Measurements from ENCODE around the gene PARG.
"Not testable (repeated sequence)": the region's sequence is repeated elsewhere in the genome, so short reads cannot be mapped to it uniquely, and the experiment has no call there.

PARG gene

GRCh38 chr10:49819234-49819958 lies 122.4 kb downstream of the PARG start:
- no peak for DNase-seq

- no peak for DNase-seq
Observed at GRCh38 chr10:49817845-49818244, 124.0 kb downstream of the PARG start.

- no peak for DNase-seq
Observed at GRCh38 chr10:49803988-49804387, 137.8 kb downstream of the PARG start.

GRCh38 chr10:49798275-49798674 lies 143.6 kb downstream of the PARG start:
- DNase-seq, result no peak

GRCh38 chr10:49791100-49791499 lies 150.7 kb downstream of the PARG start:
- no peak for DNase-seq

- peak; percentile 54 for DNase-seq
Observed at GRCh38 chr10:49784681-49785080, 157.1 kb downstream of the PARG start.

- DNase-seq, result no peak
Observed at GRCh38 chr10:49783645-49784044, 158.2 kb downstream of the PARG start.

GRCh38 chr10:49781247-49781646 lies 160.6 kb downstream of the PARG start:
- DNase-seq, result no peak

- DNase-seq, result no peak
Observed at GRCh38 chr10:49778197-49778596, 163.6 kb downstream of the PARG start.

- DNase-seq, result no peak
Observed at GRCh38 chr10:49776851-49777250, 165.0 kb downstream of the PARG start.

- no peak for DNase-seq
Observed at GRCh38 chr10:49775014-49775413, 166.8 kb downstream of the PARG start.

GRCh38 chr10:49772944-49773343 lies 168.9 kb downstream of the PARG start:
- DNase-seq, result not testable (repeated sequence)

GRCh38 chr10:49771046-49771445 lies 170.8 kb downstream of the PARG start:
- not testable (repeated sequence) for DNase-seq

- DNase-seq, result no peak
Observed at GRCh38 chr10:49769692-49770091, 172.1 kb downstream of the PARG start.

- DNase-seq, result no peak
Observed at GRCh38 chr10:49768731-49769130, 173.1 kb downstream of the PARG start.

- DNase-seq, result peak; percentile 43
Observed at GRCh38 chr10:49768329-49768728, 173.5 kb downstream of the PARG start.

Data from eye (tissue), 1 donor.